HepG2 (cell line): ENCODE data around the gene POC1A. TPM values are rescaled to one million over a fixed set of nuclear protein-coding genes. Genes with fewer than 3 reads are reported as not detected.
A peak's percentile ranks its signal among the peaks of the same experiment; 100 is the strongest.

Experiments used
- ATAC-seq: fragments of 200-7000 bp; cut with Tn5 transposase; 3 replicates; pipeline ENCODE4 v1.9.1; 2020; ENCODE audit warnings: mild to moderate bottlenecking, moderate library complexity
- BruUV-seq: library from RNA; stranded (reverse); fragments of 400-500 nt; replicated peaks from 2 replicates; lab custom pipeline; 2021; lab: Mats Ljungman, UMichigan
- CTCF ChIA-PET: fragments of 300-600 bp; formaldehyde crosslinking; extraction: SDS; loops from one replicate; lab custom pipeline; 2021; ENCODE audit warnings: low total read pairs, inconsistent platforms, low intra/inter-chr PET ratio; lab: Yijun Ruan, JAX
- POLR2A ChIA-PET: fragments of 350-600 bp; sonication (Branson Sonifier 250); formaldehyde crosslinking; loops from one replicate; lab custom pipeline; 2020; ENCODE audit warnings: antibody characterized with exemption, inconsistent platforms; lab: Yijun Ruan, JAX
- DNase-seq: peaks from one replicate; pipeline ENCODE4 v3.0.0-alpha.2; 2015; ENCODE audit warnings: low spot score
- FAIRE-seq: peaks from 3 replicates; lab custom pipeline; 2011; peaks lifted over from hg19 to GRCh38; lab: Jason Lieb, UNC
- H2AFZ ChIP-seq: one replicate; pipeline ENCODE4 v1.6.1; 2011; ENCODE audit warnings: low read length, inconsistent platforms
- H3K27ac ChIP-seq: fragments of 300-600 bp; 3 replicates; pipeline ENCODE4 v1.8.0; 2011; ENCODE audit warnings: mixed run types, mild to moderate bottlenecking, mixed read lengths, low read length, inconsistent platforms; ENCODE audit not compliant: insufficient read depth; ENCODE audit errors: extremely low read length
- H3K27me3 ChIP-seq, 2 experiments: fragments of 200-600 bp in 1 of 2; 2 replicates in 1 of 2; 3 replicates in 1 of 2; pipeline versions ENCODE4 v1.6.0 to v1.8.0; 2011; ENCODE audit warnings: low read length in 2 of 2, mild to moderate bottlenecking in 2 of 2, moderate library complexity in 2 of 2, inconsistent platforms in 1 of 2; ENCODE audit not compliant: insufficient read depth in 2 of 2, control insufficient read depth in 1 of 2
- H3K36me3 ChIP-seq, 2 experiments: fragments of 200-600 bp in 1 of 2; replicated peaks in 1 of 2; 2 replicates in 1 of 2; 3 replicates in 1 of 2; pipeline versions ENCODE4 v1.5.1 to v1.8.0; 2011; ENCODE audit warnings: low read length in 2 of 2, inconsistent platforms in 1 of 2; ENCODE audit not compliant: insufficient read depth in 2 of 2, control insufficient read depth in 1 of 2
- H3K4me1 ChIP-seq: 2 replicates; pipeline ENCODE4 v1.5.1; 2012; ENCODE audit warnings: low read length, inconsistent platforms; ENCODE audit not compliant: insufficient read depth
- H3K4me2 ChIP-seq: 2 replicates; pipeline ENCODE4 v1.6.0; 2011; ENCODE audit warnings: low read depth, low read length, inconsistent platforms
- H3K4me3 ChIP-seq, 3 experiments: fragments of 200-600 bp in 1 of 3; sonication (generic), shearing (Covaris generic) in 1 of 3; replicated peaks in 1 of 3; 2 replicates each; pipeline ENCODE4 v1.5.1; 2011 to 2016; ENCODE audit warnings: low read length in 3 of 3, inconsistent platforms in 2 of 3, low read depth in 2 of 3, mild to moderate bottlenecking in 2 of 3, control low read depth in 1 of 3, mixed read lengths in 1 of 3; ENCODE audit not compliant: insufficient read depth in 1 of 3
- H3K79me2 ChIP-seq: one replicate; pipeline ENCODE4 v1.6.1; 2011; ENCODE audit warnings: low read length, inconsistent platforms; ENCODE audit not compliant: insufficient read depth
- H3K9ac ChIP-seq: 2 replicates; pipeline ENCODE4 v1.6.0; 2011; ENCODE audit warnings: mild to moderate bottlenecking, low read depth, low read length, inconsistent platforms; ENCODE audit not compliant: insufficient read depth
- H3K9me3 ChIP-seq: 2 replicates; pipeline ENCODE4 v1.5.1; 2012; ENCODE audit warnings: mild to moderate bottlenecking, low read length
- H4K20me1 ChIP-seq: 2 replicates; pipeline ENCODE4 v1.6.0; 2011; ENCODE audit warnings: inconsistent platforms, mild to moderate bottlenecking, low read length, moderate library complexity; ENCODE audit not compliant: insufficient read depth
- CSRNP2 ChIP-seq: sonication (generic); formaldehyde crosslinking; conservative IDR thresholded peaks from 2 replicates; pipeline ENCODE4 v1.8.0; 2022; ENCODE audit warnings: low read depth, missing genetic modification reagents
- E2F2 ChIP-seq: sonication (generic); formaldehyde crosslinking; IDR thresholded peaks from 2 replicates; pipeline ENCODE4 v1.4.0; 2020; ENCODE audit warnings: missing genetic modification reagents, borderline replicate concordance
- EP300 ChIP-seq, 3 experiments: sonication (generic) in 1 of 3; formaldehyde crosslinking in 1 of 3; IDR thresholded peaks; 2 replicates each; pipeline versions ENCODE4 v1.5.1 to v1.6.1; 2011 to 2020; ENCODE audit warnings: low read depth in 2 of 3, low read length in 2 of 3, borderline replicate concordance in 1 of 3, improper control_type of control experiment in 1 of 3, mild to moderate bottlenecking in 1 of 3, missing genetic modification reagents in 1 of 3, moderate library complexity in 1 of 3
- HOXD1 ChIP-seq: sonication (generic); formaldehyde crosslinking; IDR thresholded peaks from 2 replicates; pipeline ENCODE4 v1.5.0; 2020; ENCODE audit warnings: missing genetic modification reagents
- MLXIP ChIP-seq: sonication (generic); formaldehyde crosslinking; IDR thresholded peaks from 2 replicates; pipeline ENCODE4 v1.9.0; 2021; ENCODE audit warnings: missing genetic modification reagents, borderline replicate concordance
- PHF21A ChIP-seq: sonication (generic); formaldehyde crosslinking; IDR thresholded peaks from 2 replicates; pipeline ENCODE4 v1.5.0; 2020; ENCODE audit warnings: mild to moderate bottlenecking, missing genetic modification reagents
- PRPF4 ChIP-seq: fragments of 200-400 bp; formaldehyde crosslinking; IDR thresholded peaks from 2 replicates; pipeline ENCODE4 v1.6.1; 2016; ENCODE audit warnings: low read length, low read depth; ENCODE audit not compliant: poor library complexity, severe bottlenecking
- ZNF296 ChIP-seq: sonication (generic); formaldehyde crosslinking; conservative IDR thresholded peaks from 2 replicates; pipeline ENCODE4 v1.5.0; 2020; ENCODE audit warnings: mild to moderate bottlenecking, missing genetic modification reagents
- ZNF362 ChIP-seq: sonication (generic); formaldehyde crosslinking; IDR thresholded peaks from 2 replicates; pipeline ENCODE4 v1.4.0; 2020; ENCODE audit warnings: missing genetic modification reagents, mild to moderate bottlenecking, borderline replicate concordance
- ZNF484 ChIP-seq: sonication (generic); formaldehyde crosslinking; IDR thresholded peaks from 2 replicates; pipeline ENCODE4 v1.5.1; 2020; ENCODE audit warnings: mild to moderate bottlenecking, low read depth, missing genetic modification reagents, borderline replicate concordance
- WGBS: methylation state at CpG from one replicate; pipeline ENCODE4 v1.1.6; 2017; ENCODE audit warnings: low lambda C conversion rate; 5-methylcytosine and 5-hydroxymethylcytosine counted together
- in situ Hi-C: cut with HindIII; loops from 2 replicates; pipeline ENCODE4 v1.10.0; 2017; ENCODE audit warnings: low pct_unique_long_range_greater_than_20kb; ENCODE audit not compliant: extremely low pct_ligation_motif_present
- intact Hi-C: fragments of 100-400 bp; cut with micrococcal nuclease; formaldehyde crosslinking; loops from one replicate; pipeline ENCODE4 v1.10.0; 2022; ENCODE audit not compliant: unreplicated experiment
- polyA plus RNA-seq, 8 experiments: library from polyadenylated mRNA; depleted of rRNA in 3 of 8; stranded (reverse) in 7 of 8; unstranded in 1 of 8; fragments of >200 nt; fragmentation: Illumina TruSeq in 4 of 8; extraction: Trizol in 4 of 8; gene quantifications; 2 replicates each; pipeline versions ENCODE4 v1.2.1 to v1.2.3, GENCODE V29; 2011 to 2016; ENCODE audit warnings: low read depth in 4 of 8, missing spikeins in 1 of 8, mixed read lengths in 1 of 8; ENCODE audit not compliant: insufficient read depth in 1 of 8
- total RNA-seq, 5 experiments: library from RNA; depleted of rRNA; stranded (reverse); fragments of >200 nt; fragmentation: Illumina TruSeq; extraction: Trizol; gene quantifications; 2 replicates each; pipeline ENCODE4 v1.2.3, GENCODE V29; 2016; ENCODE audit warnings: low read depth in 1 of 5

The POC1A gene
- total and polyA plus RNA-seq, 2 of the 13 experiments (the other 11 are each of a cell fraction or from before 2014, with no cell fraction given), result 14.6 to 20.0 TPM

DNA sequence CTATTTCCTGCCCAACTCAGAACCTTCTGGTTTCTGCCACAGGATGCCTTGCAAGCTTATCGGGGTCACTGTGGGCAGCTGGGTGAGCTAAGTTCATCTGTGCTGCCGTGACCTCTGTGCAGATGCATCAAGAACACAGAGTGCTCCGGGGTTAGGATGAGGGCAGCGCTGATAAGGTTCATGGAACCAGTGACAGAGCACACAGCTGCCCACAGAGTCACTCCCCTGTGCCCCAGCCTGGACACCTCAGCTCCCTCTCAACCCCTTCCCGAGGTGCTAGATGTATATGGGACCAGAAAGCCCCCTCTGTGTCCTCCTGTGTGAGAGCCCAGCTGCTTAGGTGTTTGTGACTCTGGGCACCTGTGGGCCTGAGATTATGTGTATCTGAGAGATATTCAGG lies 28.0 kb upstream of the POC1A start (continued):
- TF ChIP-seq HOXD1 (no peak), EP300 (IDR thresholded peaks at IDR 0.05; ENCODE audit: low read depth in 2 of 2, low read length in 2 of 2) (0 out of 4 replicates have a peak, but pooled peaks of 1 of the 2 experiments have one; percentile 16), EP300 (CRISPR knock-in tag; IDR thresholded peaks at IDR 0.05; ENCODE audit: borderline replicate concordance) (no peak), PRPF4 (no peak), ZNF362 (CRISPR knock-in tag) (no peak), MLXIP (CRISPR knock-in tag) (no peak), PHF21A (CRISPR knock-in tag) (no peak), ZNF296 (no peak)
- TF ChIP-seq, all 625 proteins: peak for 38

DNA sequence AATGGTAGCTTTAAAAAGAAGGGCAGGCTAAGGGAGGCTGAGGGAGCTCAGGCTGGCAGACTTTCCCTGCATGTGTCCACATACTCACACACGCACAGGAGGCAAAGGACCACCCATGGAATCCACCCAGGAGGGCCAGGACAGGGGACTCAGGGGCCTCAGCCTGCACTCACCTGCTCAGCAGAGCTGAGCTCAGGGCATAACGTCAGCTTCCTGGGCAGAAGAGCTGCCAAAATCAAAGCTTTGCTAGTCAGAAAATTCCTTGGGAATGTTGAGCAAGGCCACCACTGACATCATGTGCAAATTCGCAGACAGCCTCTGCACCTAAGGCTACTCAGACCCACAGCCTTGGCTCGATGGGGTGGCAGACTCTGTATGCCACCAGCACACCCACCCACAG lies 27.3 kb upstream of the POC1A start:
- no peak overlapping the region for H2AFZ ChIP-seq
- H3K79me2 ChIP-seq, result no peaks in the 10 kb centered on the region
- TF ChIP-seq CSRNP2 (CRISPR knock-in tag) (no peak), E2F2 (CRISPR knock-in tag) (no peak), ZNF484 (CRISPR knock-in tag) (no peak)
- no peak for FAIRE-seq
- H3K36me3 ChIP-seq, result no peaks in the 10 kb centered on the region
- no peaks in the 10 kb centered on the region for H3K9me3 ChIP-seq
- intact Hi-C loops (no loop called here), in situ Hi-C loops (no loop called here)
- no peak for ATAC-seq
- DNase-seq, result no peak
- H3K27me3 ChIP-seq, result no peaks in the 10 kb centered on the region
- H3K4me3 ChIP-seq, result no peak overlapping the region
- H3K9ac ChIP-seq, result no peak overlapping the region
- POLR2A ChIA-PET, result interaction anchor here (1.0 to 1.5 kb wide), 4 partner anchors 10 to 108 kb away, joined by 3 to 6 read pairs (median 4); partner anchors contain the start of gene POC1A
- no TSS peak for BruUV-seq
- no peaks in the 10 kb centered on the region for H4K20me1 ChIP-seq
- peak overlapping the region; percentile 45; the same call in 1 of the 2 replicates for H3K4me2 ChIP-seq
- CTCF ChIA-PET, result no interaction called here
- H3K27ac ChIP-seq, result no peak overlapping the region
- peaks cover 87% of the 10 kb centered on the region for H3K4me1 ChIP-seq
- WGBS, result 0% methylated on average over 1 of the region's 4 CpGs
